Measurements from ENCODE around the gene KSR1.

Gene KSR1

DNA sequence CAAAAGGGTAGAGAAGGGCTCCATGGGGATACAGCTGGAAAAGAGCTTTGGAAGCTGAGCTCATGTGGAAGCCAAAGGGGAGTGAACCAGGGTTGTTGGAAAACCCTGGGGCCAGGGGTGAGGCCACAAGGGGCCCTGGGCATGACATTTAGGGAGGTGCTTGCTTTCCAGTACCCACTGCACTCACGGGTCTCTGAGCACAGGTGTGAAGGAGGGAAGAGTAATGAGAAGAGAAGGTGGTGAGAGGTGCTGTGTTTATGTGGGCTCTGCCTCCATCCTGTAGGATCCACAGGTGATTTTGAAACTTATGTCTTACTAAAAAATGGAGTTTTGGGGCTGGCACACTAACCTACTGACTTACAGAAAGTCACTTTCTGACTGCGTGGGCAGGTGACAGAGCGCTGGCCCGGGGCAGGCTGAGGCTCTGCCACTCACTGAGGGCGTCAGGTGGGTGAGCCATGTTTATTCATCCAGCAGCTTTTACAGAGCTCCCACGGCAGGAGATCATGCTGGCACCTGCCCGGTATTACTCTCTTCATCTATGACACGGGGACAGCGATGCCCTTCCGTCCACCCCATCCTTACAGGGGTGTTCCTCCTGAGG is 18.9 kb downstream of the KSR1 start:
- DNase-seq, result no peak

DNA sequence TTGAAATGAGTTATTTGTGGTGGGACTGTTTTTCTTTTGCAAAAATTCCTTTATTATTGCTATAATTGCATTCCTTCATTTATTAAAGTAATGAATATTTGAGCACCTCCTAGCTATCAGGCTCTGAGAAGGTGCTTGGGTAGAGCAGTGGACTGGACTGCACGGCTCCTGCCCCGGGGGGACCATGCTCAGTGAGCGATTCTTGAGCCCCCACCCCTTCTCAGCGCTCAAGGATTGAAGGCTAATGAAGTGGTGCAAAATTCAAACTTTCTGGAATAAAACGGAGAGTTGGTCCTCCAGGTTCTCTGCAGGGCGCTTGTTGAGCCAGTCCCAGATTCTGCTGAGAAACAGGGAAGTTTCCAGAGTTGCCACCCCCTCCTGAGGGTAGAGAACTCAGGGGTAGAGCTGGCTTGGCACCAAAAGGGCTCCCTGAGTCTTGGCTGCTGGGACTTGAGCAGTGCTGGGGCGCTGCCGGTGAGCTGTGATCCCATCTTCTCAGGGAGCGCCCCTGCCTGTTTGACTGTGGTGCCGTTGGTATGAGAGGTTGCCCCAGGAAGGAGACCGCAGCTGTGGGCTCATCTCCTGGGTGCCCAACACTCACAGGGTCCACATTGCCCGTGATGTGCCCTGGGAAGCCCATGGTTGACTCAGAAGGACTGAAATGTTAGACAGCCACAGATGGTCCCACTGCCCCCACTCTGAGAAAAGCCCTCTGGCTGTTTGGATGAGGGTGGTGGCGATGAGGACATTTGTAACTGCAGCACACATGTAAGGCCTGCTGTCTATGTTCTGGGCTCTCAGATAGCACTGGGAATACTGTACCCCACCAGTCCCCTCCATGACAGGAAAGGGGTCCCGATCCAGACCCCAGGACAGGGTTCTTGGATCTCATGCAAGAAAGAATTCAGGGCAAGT is 20.0 kb downstream of the KSR1 start:
- DNase-seq, result no peak

DNA sequence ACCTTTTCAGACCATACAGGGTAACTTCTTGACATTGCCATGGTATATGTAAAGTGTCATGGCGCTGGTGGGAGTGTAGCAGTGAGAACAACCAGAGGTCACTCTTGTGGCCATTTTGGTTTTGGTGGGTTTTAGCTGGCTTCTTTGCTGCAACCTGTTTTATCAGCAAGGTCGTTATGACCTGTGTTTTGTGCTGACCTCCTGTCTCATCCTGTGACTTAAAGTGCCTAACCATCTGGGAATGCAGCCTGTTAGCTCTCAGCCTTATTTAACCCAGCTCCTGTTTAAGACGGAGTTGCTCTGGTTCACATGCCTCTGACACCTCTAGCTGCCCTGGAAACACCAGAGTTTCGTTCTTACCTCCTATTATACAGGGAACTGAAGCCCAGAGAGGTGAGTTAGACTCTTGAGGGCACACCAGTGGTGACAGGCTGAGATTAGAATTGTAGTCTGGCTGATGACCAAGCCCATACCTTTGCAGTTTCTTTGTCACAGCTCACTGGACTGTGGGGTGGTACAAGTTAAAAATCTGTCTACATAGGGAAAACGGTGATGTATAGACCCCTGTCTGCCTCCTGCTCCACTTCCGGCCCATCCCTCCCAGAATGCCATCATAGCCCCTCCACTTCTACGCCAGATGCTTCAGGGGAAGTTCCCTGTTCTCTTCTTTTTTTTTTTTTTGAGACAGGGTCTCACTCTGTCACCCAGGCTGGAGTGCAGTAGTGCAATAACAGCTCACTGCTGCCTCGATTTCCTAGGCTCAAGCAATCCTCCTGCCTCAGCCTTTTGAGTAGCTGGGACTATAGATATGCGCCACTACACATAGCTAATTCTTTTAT is 21.0 kb downstream of the KSR1 start:
- DNase-seq, result no peak

DNA sequence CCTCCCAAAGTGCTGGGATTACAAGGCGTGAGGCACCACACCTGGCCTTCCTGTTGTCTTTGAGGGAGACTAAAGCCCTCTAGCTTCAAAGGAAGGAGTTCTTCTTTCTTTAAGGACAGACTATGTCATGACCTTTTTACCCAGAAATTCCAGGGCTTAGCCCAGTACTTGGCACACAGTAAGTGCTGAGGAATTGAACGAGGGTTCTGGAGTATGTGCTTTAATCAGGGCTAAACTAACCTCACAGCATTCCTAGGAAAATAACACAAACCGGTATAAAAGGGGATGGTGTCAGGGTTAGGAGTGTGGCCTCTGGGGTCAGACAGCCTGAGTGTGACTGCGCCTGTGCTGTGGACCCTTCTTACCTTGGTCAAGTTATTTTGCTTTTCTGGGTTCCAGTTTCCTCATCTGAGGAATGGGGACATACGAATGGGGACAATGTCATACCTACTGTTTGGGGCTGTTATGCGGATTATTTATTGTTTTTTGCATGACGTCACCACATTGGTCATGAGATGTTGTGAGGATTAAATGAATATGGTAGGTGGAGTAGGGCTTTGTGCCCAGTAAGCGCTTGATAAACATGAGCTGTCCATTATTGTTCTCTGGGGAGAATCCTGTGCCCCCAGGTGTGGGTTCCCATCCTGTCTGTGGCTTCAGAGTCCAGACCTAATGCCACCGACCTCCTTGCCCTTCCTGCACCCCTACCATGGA is 21.9 kb downstream of the KSR1 start:
- DNase-seq, result no peak

DNA sequence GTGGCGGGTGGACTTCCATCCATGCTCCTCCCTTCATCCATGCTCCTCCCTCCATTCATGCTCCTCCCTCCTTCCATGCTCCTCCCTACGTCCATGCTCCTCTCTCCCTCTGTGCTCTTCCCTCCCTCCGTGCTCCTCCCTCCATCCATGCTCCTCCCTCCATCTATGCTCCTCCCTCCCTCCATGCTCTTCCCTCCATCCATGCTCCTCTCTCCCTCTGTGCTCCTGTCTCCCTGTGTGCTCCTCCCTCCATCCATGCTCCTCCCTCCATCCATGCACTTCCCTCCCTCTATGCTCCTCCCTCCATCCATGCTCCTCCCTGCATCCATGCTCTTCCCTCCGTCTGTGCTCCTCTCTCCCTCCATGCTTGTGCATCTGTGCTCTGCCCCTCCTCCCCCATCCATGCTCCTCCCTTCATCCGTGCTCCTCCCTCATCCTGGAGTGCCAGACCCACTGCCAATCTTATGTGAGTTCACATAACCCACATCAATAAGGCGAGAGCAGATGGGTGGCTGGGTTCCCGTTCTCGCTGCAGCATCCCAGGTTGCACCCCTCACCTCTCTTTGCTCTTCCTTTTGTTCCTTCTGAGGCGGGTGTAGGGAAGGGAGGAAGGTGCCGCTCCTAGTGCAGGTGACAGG is 22.8 kb downstream of the KSR1 start:
- DNase-seq, result no peak

DNA sequence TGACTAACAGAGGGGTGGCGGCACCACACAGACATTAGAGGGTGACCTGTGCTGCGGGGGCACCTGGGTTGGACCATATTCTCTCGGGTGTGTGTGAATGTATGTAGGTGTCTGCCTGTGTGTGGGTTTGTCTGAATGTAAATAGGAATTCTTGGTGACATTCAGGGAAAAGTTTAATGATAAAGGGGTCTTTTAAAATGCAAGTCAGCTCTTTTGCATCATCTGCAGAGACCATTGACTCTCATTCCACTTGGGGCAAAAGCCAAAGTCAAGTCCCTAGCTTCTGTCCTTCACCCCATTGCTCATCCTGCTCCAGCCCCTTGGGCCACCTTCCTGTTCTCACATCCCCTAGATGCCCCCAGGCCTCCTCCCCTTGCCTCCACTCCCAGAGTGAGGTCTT is 23.6 kb downstream of the KSR1 start:
- no peak for DNase-seq

DNA sequence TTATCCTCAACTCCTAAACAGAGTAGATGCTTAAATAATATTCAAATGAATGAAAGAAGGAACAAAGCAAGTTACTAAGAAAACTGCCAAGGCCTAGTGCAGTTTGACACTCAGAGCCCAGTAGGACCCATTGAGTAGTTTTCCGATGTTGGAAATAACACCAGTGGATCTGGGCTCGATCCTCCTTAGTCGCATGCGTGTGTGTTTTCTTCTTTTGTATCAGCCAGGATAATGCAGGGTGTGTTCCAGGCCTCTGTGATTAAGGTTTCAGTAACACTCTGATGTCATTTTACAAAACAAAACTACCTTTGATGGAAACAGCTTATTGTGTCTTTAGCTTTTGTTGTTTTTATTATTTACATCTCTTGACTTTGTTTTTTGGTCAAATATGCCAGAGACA is 24.5 kb downstream of the KSR1 start:
- DNase-seq, result no peak

DNA sequence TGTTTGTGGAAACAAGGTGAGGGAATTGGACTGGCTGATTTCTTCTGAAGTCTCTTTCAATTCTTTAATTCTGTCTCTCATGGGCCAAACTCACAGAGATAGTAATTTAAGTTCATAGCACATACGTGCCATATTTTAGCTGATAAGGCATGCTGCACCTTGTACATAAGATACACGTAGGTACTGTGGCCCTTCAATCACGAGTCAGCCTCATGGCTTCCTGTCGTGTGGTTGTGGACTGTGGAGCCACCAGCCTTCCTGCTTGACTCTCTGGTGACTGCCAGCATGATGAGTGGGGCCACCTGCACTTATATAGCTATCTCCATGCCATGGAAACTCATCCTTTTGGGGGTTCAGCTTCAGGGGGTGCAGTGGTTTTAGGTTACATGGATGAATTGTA is 25.1 kb downstream of the KSR1 start:
- no peak for DNase-seq

DNA sequence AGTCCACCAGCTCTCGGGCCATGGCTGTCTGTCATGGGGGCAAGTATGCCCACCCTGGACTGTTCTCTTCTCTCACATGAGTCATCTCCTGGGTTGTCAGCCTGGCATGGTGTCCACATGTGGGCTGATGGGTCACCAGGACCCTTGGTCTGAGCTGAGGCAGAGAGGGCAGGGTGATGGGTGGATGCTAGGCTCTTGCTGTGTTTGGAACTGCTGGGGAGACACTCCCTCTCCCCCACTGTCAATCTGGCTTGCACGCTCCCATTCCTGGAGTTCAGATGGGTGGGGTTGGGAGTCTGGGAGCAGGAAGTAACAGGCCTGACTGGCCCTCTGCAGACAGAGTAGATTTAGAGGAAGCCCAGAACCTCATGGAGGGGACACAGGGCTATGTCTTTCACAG is 28.9 kb downstream of the KSR1 start:
- no peak for DNase-seq

DNA sequence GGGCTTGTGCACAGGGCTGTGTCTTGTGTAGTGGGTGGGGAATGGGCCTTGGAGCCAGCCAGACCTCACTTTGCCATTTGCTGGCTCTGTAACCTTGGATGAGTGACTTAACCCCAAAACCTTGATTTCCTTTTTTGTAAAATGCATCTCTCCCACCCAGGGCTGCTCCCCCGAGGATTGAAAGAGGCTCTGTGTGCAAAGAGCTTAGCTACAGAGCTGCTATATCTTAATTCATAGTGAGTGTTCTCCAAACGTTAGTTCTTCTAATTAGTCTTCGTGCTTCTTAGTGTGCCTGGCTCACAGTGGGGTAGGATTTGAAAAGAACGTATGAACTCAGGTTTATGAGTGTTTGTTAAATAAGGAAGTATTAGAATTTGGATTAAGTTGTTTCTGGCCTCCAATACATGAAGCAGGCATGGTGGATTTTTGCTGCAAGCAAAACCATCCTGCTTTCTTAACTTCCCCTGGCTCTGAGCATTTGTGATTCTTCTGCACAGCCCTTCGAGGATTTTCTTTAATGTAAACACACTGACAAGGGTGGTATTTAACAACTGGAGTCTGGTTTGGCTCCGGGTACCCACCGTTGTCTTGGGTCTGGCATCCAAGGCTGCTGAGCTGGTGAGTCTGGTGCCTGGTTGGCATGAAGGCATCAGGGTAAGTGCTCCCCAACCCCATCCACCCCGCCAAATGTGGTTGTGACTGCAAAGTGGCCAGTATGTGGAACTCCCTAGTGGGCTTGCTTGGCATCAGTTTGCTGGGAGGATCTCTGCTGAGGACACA is 29.7 kb downstream of the KSR1 start:
- no peak for DNase-seq

DNA sequence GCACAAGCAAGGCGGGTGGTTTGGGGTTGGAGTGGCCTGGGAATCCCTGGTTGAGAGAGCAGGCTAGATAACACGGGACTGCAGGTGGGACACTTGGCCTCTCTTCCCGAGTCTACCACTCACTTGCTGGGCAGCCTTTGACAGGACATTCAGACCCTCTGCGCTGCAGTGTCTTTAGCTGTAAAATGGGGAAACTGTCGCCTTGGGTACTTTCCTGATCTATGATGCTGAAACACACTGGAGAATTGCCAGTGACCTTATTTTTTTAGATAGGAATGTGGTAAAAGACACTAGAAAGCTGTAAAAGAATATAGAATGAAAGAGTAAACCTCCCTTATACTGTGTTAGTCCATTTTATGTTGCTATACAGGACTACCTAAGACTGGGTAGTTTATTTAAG is 30.5 kb downstream of the KSR1 start:
- DNase-seq, result no peak

DNA sequence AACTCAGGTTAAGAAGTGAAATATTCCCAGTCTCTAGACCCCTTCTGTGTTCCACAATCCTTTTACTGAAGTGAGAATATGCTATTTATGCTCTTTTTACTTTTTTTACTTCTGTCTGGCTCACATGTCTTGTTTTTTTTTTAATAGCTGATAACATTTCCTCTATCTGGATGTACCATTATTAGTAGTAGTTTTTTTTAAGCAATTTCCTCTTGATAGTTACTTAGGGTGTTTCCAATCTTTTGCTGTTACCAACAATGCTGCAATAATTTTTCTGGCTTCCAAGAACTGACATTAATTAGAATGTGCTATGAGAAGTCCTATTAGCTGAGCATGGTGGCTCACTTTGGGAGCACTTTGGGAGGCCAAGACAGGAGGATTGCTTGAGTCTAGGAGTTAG is 32.0 kb downstream of the KSR1 start:
- no peak for DNase-seq

DNA sequence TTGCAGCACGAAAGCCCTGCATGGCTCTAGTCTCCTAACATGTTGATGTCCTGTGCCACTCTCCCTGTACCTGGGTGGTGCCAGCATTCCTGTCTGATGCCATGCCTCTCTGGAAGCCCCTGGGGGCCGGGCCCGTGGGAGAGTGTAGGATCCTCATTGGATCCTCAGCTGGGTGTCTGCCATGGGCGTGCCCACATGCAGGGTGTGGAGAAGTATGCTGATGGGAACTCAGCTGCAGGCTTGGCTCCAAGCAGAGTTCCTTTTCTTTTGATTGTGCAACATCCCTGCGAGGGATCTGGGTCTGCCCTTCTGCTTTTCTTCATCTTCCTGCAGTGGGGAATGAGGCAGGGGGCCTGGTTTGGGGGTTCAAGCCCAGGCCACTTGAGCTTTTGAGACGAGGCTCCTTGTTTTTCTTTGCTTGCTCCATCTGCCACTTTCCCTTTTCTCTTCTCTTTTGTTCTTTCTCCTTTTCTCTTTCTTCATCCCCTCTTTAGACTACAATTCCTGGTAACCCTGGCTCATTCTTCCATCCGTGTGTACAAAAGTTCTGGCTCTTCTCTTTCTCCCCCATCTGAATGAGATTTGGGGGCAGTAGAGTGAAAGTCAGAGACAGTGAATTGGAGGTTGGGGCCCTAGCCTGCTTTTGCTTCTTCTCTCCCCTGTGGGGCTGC is 32.9 kb downstream of the KSR1 start:
- no peak for DNase-seq

DNA sequence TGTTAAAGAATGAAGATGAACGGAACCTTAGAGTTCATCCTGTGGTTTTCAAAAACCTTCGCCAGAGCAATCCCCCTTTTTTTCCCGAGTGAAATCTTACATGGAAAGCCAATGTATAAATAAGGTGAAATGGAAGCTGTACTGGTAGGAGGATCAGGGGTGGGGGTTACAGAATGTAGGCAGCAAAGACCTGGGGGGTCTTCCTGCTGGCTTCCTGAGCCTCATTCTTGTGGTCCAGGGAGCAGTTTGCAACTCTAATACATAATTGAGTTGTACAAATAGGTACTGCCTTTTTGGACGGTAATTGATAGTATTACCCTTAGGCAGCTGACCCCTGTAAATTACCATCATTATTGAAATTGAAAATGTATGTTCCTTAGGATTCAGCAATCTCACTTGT is 34.1 kb downstream of the KSR1 start:
- no peak for DNase-seq

DNA sequence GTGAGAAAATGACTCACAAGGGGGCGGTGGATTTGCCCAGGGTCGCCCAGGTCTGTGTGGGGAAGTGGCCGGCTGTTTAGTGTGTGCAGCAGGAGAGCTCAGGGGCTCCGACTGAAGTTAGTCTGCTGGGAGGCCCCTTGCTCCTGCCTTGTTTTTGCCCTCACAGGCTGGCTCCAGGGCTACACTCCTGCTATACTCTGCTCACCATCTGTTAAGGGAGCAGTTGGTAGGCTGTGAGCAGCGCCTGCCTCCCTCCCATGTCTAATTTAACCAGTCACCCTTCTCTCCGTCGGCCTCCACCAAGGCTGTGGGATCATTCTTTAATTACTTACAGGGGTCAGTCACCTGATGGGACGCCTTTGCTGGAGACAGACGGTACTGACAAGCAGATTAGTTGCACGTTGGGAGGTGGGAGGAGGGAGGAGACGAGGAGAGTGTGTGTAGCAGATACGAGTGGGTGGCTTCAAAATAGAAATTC is 35.5 kb downstream of the KSR1 start:
- DNase-seq, result peak; percentile 57

DNA sequence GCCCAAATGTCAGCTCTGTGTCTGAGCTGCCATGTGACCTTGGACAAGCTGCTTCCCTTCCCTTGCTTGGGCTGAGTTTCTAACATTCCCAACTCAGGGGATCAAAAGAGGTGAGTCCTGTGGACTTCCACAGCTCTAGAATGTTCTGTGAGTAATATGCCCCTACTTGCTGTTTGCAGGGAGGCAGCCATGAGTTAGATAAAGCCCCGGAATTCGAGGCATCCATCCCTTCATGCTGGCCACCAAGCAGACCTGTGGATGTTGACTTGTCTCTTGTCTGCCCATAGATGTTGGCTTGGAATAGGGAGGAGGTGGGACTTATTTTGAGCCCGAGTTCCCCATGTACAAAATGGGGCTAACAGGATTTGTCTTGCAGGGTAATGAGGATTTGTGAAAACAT is 36.2 kb downstream of the KSR1 start:
- DNase-seq, result no peak

DNA sequence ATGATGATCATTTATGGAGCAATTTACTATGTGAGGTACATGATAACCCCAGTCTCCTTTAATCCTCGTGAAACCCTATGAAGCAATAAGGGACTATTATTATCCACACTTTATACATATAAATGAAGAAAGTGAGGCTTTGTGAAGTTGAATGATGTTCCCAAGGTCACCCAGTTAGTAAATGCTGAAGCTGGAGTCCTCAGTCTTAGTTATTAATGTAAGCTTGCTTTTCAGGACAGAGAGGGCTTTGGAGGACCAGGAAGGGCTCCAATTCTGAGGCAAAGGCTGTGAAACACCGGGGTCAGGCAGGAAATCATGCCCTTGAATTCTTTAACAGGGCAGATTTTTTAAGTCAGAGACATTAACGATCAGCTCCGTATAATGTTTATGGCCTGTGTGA is 36.8 kb downstream of the KSR1 start:
- DNase-seq, result no peak

DNA sequence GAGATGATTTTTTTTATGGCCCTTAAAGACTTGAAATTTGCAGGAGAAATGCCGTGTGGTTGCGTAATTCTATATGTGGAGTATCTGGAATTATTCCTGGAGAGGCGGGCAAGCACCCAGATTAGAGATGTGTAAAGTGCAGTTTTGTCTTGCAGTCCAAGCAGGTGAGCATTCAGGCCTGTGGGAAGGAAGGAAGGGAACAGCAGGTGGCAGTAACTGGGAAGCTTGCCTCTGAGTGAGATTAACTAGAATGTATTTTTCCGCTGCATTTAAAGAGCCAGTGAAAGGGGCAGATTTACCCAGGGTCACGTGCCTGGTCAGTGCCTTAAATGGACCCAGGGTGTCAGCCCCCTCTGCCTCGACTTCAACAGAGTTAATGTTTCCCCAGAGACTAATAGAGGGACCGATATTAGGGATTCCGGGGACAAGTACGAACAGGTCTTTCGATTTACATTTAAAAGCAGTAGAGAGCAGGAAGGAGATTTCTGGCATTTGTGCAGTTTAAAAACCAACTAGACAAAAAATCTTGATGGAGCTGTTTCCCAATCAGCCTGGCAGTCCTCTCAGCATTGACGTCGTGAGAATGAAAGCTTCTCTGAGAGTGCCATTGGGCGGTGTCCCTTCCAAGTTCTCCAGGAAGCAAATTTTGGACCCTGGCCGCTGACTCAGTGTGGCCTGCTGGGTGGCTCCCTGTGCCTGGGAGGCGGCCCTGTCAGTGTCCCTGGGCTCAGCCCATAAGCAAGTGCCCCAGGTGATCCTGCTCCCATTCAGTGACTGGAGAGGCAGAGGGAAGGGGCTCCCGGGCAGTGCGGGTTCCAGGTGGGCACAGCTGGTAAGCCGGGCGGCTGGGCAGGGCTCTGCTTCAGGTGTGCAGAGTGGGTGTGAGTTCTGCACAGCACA is 38.2 kb downstream of the KSR1 start:
- no peak for DNase-seq

DNA sequence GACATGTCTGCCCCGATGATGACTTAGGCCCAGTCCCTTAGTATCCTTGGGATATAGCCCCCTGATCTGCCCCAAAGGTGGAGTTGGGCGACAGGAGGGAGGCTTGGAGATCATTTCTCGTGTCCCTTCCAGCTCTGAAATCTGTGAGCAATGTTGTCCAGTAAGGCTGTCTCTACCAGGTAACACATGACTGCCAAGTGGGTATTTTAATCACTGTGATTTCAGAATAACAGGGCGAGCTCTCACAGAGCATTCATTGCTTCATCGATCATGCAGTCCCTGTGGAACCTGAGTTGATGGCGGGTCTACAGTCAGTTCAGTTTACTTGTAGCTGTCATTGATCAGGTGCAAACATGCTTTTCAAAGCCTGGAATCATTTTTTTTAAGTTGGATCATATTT is 39.2 kb downstream of the KSR1 start:
- no peak for DNase-seq

DNA sequence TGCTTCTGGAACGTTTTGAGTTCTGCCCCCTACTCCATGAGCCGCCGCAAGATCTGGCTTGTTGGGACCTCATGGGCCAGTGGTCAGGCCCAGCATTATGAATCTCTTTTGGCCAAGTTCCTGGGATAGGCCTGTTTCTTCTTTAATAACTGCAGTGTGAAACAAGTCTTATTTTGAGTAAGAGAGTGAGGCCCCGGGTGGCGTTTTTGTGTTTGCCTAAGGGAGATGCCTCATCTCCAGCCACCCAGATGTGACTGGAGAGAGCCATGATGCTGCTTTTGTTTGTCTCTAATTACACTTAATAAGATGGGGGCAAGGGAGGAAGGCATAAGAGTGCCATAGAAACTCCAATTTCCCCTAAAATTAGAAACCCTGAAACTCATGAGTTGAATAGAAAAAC is 39.8 kb downstream of the KSR1 start:
- no peak for DNase-seq

Measured in retina (tissue), 1 donor.